Measurements from ENCODE around the gene DUOX2. TPM values are rescaled to one million over a fixed set of nuclear protein-coding genes. Genes with fewer than 3 reads are reported as not detected.

DUOX2 gene
- polyA plus RNA-seq, 1 experiment, result not detected

- ChIA-PET POLR2A (no interaction called here), CTCF (interaction anchor here (1.1 kb wide), 1 partner anchor 12 kb away, joined by 5 read pairs; no protein-coding TSS in a partner anchor)
- no peak for DNase-seq (ENCODE audit: low read depth, low spot score)
- Histone ChIP-seq H3K4me3 (ENCODE audit: low read depth, low read length) (no peak overlapping the region), H3K27ac (ENCODE audit: low read depth, low read length) (no peak overlapping the region), H3K9me3 (ENCODE audit: control insufficient read depth, insufficient read depth, low read length) (no peaks in the 10 kb centered on the region; the same call in 1 of the 2 replicates), H3K27me3 (ENCODE audit: control insufficient read depth, insufficient read depth, low read length) (no peaks in the 10 kb centered on the region)
- TF ChIP-seq, protein P1, sequence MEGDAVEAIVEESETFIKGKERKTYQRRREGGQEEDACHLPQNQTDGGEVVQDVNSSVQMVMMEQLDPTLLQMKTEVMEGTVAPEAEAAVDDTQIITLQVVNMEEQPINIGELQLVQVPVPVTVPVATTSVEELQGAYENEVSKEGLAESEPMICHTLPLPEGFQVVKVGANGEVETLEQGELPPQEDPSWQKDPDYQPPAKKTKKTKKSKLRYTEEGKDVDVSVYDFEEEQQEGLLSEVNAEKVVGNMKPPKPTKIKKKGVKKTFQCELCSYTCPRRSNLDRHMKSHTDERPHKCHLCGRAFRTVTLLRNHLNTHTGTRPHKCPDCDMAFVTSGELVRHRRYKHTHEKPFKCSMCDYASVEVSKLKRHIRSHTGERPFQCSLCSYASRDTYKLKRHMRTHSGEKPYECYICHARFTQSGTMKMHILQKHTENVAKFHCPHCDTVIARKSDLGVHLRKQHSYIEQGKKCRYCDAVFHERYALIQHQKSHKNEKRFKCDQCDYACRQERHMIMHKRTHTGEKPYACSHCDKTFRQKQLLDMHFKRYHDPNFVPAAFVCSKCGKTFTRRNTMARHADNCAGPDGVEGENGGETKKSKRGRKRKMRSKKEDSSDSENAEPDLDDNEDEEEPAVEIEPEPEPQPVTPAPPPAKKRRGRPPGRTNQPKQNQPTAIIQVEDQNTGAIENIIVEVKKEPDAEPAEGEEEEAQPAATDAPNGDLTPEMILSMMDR (IDR thresholded peaks at IDR 0.05; ENCODE audit: low read depth, low read length), result no peak
These were observed 37.0 kb upstream of the DUOX2 start for GRCh38 chr15:45150997-45151396.

DNA sequence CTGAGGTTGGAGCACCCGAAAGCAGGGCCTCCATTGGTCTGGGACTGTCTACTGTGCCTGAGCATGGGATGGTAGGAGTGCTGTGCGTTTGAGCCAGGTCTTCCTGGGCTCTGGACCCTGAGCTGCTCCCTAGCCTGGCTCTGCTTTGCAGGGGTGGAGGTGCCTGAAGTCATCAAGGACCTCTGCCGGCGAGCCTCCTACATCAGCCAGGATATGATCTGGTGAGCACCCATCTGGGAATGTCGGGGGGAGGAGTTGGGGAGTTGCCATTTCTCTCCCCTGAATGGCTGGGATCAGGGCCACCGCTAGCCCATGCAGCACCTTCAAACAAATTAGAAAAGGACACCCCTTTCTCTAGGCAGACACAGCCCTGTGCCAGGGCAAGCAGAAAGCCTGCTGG lies 36.5 kb upstream of the DUOX2 start:
- no peak overlapping the region for H3K27ac ChIP-seq (ENCODE audit: low read depth, low read length)
- no peak overlapping the region for H3K4me3 ChIP-seq (ENCODE audit: low read depth, low read length)
- no peak for DNase-seq (ENCODE audit: low read depth, low spot score)
- CTCF ChIA-PET, result interaction anchor here (1.1 to 2.8 kb wide), 3 partner anchors 12 to 32 kb away, joined by 5 to 22 read pairs (median 7); no protein-coding TSS in a partner anchor
- TF ChIP-seq, protein P1 (IDR thresholded peaks at IDR 0.05; ENCODE audit: low read depth, low read length), result no peak
- no peaks in the 10 kb centered on the region; the same call in 1 of the 2 replicates for H3K9me3 ChIP-seq (ENCODE audit: control insufficient read depth, insufficient read depth, low read length)
- POLR2A ChIA-PET, result no interaction called here
- H3K27me3 ChIP-seq (ENCODE audit: control insufficient read depth, insufficient read depth, low read length), result no peaks in the 10 kb centered on the region

DNA sequence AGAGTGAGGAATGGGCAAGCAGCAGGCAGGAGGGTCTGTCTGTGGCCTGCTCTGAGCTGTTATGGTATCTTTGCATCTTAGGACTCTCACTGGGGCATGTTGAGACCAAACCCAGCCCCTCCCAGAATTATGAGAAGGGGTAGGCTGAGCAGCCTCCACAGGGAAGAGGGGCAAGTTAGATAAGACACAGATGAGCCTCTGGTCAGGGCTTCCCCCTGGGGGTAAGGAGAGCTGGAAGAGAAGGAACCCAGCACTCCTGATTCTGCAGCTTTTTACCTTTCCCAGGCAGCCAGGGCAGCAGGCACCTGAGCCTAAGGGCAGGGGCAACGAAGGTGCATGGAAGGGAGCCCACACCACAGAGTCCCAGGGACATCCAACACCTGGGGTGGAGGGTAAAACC lies 35.1 kb upstream of the DUOX2 start:
- Histone ChIP-seq H3K4me3 (ENCODE audit: low read depth, low read length) (no peak overlapping the region), H3K9me3 (ENCODE audit: control insufficient read depth, insufficient read depth, low read length) (no peaks in the 10 kb centered on the region; the same call in 1 of the 2 replicates), H3K27ac (ENCODE audit: low read depth, low read length) (no peak overlapping the region), H3K27me3 (ENCODE audit: control insufficient read depth, insufficient read depth, low read length) (peaks cover 12% of the 10 kb centered on the region)
- CTCF ChIA-PET, result interaction anchor here (1.6 to 2.8 kb wide), 2 partner anchors 14 to 31 kb away, joined by 7 to 22 read pairs; no protein-coding TSS in a partner anchor
- POLR2A ChIA-PET, result no interaction called here
- DNase-seq (ENCODE audit: low read depth, low spot score), result no peak
- TF ChIP-seq, protein P1 (IDR thresholded peaks at IDR 0.05; ENCODE audit: low read depth, low read length), result no peak

GRCh38 chr15:45148076-45149059 lies 34.4 kb upstream of the DUOX2 start:
- no peaks in the 10 kb centered on the region; the same call in 1 of the 2 replicates for H3K9me3 ChIP-seq (ENCODE audit: control insufficient read depth, insufficient read depth, low read length)
- H3K4me3 ChIP-seq (ENCODE audit: low read depth, low read length), result no peak overlapping the region
- H3K27me3 ChIP-seq (ENCODE audit: control insufficient read depth, insufficient read depth, low read length), result peaks cover 16% of the 10 kb centered on the region
- ChIA-PET POLR2A (no interaction called here), CTCF (interaction anchor here (2.8 kb wide), 1 partner anchor 15 kb away, joined by 22 read pairs; no protein-coding TSS in a partner anchor)
- H3K27ac ChIP-seq (ENCODE audit: low read depth, low read length), result no peak overlapping the region
- no peak for DNase-seq (ENCODE audit: low read depth, low spot score)
- TF ChIP-seq, protein P1 (IDR thresholded peaks at IDR 0.05; ENCODE audit: low read depth, low read length), result no peak

DNA sequence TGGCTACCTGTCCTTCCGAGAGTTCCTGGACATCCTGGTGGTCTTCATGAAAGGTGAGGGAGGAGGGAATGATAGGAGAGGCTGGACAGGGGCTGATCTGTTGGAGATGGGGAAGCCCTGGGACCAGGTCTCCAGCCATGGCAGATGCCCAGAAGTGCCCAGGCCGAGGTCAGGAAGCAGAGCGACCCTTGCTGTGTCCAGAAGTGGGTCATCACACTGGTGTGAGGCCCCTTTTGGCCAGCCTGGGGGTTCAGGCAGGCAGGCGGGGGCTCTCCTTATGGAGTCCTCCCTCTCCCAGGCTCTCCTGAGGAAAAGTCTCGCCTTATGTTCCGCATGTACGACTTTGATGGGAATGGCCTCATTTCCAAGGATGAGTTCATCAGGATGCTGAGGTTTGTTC lies 33.6 kb upstream of the DUOX2 start:
- TF ChIP-seq, protein P1 (IDR thresholded peaks at IDR 0.05; ENCODE audit: low read depth, low read length), result no peak
- Histone ChIP-seq H3K27me3 (ENCODE audit: control insufficient read depth, insufficient read depth, low read length) (peaks cover 16% of the 10 kb centered on the region), H3K9me3 (ENCODE audit: control insufficient read depth, insufficient read depth, low read length) (no peaks in the 10 kb centered on the region; the same call in 1 of the 2 replicates), H3K4me3 (ENCODE audit: low read depth, low read length) (no peak overlapping the region), H3K27ac (ENCODE audit: low read depth, low read length) (no peak overlapping the region)
- no peak for DNase-seq (ENCODE audit: low read depth, low spot score)
- CTCF ChIA-PET, result interaction anchor here (1.7 to 2.8 kb wide), 2 partner anchors 15 to 29 kb away, joined by 7 to 22 read pairs; no protein-coding TSS in a partner anchor
- POLR2A ChIA-PET, result no interaction called here
